Embryonic facial prominence (tissue), 1 donor: ENCODE data around the gene CLCF1.

Experiments
- DNase-seq: peaks from one replicate; pipeline ENCODE4 v3.0.0-alpha.2; 2016; ENCODE audit errors: extremely low spot score

The CLCF1 gene

DNA sequence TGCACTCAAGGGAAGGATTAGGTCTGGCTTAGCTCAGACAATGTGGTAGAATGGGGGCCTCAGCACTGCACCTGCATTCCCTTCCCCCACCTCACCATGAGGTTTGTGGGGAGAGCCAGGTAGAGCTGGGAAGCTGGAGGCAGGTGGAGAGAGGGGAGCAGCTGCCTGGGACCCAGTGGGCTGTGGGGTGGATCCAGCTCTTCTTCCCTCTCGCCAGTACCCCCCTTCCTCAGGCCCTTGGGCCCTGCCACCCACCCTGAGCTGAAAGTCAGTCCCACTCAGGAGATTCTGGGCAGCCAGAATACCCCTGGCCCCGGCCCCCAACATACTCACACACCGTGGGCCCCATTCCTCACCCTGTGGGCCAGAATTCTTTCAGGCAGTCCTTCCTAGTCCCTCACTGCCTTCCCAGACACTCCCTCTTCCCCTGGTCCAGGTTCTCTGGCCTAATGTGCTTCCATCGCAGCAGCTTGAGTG, 17.0 kb downstream of the CLCF1 start:
- no peak for DNase-seq

DNA sequence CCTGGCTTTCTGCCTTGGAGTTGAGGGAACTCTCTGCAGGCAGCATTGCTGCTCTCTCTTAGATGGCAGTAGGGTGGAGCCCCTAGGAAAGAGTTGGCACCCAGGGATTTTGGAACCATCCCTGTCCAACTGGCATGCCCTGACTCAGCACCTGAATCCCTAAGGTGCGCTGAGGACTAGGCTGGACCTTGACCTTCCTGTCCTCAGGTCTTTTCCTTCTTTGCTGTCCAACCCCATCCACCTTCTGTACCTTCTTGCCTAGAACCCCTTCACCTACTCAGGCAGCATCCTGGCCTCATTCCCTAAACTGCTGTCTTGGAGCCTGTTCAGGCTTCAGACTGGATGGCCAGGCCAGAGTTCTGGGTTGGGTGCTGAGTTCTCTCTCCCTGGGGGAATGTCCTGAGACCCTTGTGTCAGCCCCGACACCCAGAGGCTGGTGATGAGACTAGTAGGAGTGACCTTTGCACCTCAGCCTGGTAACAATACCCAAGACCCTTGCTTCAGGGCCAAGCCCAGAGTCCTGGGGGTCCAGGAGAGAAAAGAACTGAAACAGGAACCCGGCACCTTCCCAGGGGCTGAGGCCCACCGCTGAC, 17.5 kb downstream of the CLCF1 start:
- DNase-seq: no peak

DNA sequence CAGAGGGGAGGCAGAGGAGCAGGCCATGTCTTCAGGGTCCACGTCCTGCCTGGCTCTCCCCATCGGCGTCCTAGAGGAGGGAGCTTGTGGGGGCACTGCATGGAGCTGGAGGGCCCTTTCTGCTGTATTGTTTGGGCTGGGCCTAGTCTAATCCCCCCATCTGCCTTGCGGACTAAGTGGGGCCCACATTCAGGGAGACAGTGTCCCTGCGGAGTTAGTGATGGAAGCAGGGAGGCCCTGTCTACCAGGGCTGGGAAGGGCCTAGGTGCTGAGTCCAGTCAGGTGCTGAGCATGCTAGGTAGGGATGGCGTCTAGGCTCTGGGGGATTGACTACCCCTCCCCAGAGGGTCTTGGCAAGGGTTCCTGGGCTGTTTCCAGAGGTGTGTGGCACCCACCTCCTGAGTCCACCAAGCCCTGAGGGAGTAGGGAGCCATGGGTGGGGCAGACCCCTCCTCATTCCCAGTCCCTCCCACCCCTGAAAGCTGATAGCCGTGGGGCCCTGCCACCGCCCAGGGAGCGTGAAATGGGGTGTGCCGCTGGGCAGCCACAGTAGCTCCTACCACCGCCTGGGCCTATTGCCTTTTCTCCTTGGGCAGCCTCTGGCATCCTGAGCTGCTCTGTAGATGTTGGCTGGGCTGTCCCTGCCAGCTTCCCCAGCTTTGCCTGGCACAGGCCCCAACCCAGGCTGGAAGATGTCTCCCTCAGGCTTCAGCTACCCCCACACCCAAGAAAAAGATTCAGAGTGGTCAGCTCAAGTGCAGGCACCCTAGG, 18.2 kb downstream of the CLCF1 start:
- no peak for DNase-seq

DNA sequence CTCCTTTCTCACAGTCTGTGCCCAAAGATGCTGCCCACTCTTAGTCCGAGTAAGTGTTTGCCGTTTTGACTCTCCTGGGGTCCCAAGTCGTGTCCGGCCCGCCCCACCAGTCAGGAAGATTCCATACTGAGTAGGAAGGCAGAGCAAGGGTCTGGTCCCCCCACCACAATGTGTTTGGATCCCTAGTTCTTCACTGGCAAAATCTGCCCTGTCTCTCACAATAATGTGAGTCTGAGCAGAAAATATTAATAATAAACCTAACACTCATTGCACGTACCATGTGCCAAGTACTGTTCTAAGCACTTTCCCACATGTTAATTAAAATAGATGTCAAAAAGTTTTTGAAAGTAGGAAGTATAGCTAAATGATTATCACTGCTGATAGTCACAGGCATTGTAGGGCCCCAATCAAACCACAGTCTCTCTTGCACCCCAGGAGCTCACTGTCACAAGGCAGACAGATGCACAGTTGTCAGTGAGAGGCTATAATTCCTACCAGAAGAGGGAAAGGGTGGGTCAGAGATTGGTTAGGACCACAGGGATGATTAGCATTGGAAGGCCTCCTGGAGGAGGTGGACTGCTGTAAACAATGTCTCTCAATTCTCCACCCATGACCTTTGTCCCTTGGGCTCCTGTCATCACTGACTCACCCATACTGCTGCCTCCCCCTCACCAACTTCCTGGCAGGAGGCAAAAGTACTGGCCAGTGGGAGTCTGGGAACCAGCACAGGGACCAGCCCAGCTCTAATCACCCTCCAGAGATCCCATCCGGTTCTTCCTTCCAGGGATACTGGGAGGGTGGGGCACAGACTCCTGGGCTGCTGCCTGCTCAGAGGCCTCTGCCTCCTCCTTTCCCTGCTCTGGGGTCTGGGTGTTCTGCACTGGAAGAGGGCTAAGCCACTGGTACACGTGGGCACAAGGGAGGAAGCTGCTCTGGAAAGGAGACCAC, 19.0 kb downstream of the CLCF1 start:
- no peak for DNase-seq

- peak; percentile 85 for DNase-seq
These were observed 19.9 kb downstream of the CLCF1 start, which contains the start of gene POLD4 for GRCh38 chr11:67353317-67354074. TSS of gene POLD4 (minus strand) at chr11:67353546. CDS start at chr11:67353399, 147 bp downstream.

- no peak for DNase-seq
These were observed 20.7 kb downstream of the CLCF1 start for GRCh38 chr11:67352546-67353316.

GRCh38 chr11:67351275-67352005, 22.0 kb downstream of the CLCF1 start:
- no peak for DNase-seq

DNA sequence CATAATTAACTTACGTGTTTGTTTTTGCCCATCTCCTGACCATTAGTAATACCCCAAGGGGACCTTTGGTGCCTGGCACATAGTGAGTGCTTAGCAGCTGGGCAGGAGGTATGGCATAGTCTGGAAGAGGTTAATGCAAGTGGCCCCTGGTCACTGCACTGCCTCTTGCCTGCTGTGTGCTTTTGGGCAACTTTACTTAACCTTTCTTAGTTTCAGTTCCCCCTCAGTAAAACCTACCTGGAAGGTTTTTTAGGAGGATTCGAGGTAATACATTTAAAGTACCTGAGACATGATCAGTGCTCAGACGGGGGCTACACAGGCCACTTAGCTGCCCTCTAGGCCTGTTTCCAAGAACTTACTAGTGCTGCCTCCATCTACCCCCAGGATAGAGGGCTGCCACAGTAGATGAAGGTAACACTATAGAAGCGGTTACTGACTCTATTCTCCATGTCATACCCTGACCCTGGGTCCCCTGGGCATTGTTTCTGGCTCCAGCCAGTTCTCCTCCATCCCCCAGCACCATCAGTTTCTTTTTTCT, 23.4 kb downstream of the CLCF1 start:
- DNase-seq: no peak

DNA sequence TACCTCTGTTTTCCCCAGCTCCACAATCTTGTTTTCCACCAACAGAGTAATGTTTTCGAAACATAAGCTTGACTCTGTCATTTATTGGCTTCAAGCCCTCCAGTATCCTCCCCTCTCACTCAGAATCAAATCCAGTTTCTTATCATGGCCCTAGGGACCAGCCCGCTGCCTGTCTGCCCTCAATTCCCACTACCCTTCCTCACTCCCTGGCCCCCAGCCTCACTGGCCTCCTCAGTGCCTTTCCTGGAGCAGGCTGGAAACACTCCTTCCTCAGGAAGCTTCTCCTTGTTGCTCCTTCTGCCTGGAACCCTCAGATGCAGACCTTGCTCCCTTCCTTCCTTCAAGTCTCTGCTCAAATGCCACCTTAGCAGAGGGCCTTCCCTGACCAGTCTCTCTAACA, 23.9 kb downstream of the CLCF1 start:
- no peak for DNase-seq

DNA sequence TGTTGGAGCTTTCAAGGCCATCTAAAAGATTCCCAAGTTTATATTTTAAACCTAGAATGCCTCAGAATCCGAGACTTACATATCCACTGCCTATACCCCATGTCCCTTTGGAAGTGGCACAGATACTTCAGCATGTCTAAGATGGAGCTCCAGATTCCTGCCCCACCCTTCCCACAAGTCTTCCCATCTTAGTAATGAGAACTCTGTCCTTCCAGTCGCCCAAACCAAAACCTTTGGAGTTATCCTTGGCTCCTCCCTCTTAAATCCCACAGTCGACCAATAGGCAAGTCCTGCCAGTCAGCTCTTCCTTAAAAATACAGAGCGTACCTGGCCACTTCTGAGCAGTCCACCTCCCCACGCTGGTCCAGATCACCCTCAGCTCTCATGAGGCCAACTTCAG, 24.4 kb downstream of the CLCF1 start:
- DNase-seq: no peak

DNA sequence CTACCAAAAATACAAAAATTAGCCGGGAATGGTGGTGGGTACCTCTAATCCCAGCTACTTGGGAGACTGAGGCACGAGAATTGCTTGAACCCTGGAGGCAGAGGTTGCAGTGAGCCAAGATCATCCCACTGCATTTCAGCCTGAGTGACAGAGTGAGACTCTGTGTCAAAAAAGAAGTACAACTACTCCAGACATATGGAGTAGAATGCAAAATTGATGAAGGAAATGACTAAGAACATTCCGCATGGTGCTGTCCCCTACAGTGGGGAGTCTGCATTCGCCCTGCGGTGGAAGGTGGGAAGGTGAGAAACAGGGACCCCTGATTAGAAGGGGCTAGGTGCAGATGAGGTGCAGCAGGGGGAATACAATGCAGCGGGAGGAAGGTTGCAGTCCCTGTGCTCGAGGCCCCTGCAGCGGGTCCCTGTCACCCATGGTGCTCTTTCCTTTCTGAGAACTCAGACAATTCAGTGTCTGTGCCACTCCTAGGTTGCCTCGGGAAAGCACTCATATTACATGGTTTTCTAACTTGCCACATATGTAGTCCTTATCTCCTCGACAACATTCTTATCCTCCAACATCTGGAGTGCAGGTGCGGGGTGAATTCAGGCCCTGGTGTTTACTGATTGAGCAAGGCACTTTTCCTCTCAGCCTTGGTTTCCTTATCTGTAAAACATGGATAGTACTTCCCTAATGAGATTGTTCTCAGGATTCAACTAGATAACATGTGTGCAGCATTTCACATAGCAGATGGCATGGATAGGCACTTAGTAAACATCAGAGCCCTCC, 25.2 kb downstream of the CLCF1 start:
- no peak for DNase-seq

- no peak for DNase-seq
These were observed 27.2 kb downstream of the CLCF1 start for GRCh38 chr11:67345920-67346819.

DNA sequence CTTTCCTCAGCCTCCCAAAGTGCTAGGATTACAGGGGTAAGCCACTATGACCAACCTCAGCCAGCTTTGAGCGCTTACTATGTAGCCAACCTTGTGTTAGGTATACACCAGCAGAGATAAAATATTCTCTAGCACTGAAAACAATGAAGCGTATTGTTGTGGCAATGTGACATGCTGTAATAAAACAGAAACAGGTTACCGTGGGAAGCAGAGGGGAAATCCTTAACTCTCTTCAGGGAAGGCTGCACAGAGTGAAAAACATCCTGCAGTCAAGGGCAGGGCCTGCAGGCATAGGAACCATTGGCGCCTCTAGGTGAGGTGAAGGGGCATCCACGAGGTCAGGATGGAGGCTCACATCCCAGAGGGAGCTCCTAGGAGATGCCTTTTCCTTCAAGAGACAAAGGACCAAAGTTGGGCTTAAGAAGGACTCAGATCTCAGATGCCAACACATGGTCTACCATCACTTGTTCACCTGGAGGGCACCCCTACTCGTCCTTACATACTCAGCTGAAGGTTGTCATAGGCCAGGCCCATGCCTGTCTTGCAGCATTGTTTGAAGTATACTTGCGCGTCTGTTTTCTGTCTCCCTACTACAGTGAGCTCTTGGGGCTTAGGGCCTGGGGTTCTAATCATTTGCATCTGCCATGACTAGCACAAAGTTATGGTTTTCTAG, 28.0 kb downstream of the CLCF1 start:
- no peak for DNase-seq

DNA sequence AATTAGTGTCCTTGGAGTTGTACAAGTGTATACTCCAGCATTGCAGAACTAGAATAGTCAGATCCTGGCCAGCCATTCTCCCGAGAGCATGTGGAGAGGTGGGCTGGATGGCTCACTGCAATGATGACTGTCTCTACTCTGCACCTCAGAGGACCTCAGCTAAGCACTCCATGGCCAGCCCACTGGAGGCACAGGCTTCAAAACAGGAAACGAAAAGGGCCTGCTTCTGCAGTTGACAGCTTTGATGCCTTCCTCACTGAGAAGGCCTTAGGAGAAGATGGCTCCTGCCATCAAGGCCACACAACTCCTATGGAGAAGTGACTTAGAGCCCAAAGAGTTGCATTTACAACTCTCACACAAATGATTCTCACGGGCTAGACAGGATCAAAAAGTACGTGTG, 29.1 kb downstream of the CLCF1 start:
- no peak for DNase-seq

DNA sequence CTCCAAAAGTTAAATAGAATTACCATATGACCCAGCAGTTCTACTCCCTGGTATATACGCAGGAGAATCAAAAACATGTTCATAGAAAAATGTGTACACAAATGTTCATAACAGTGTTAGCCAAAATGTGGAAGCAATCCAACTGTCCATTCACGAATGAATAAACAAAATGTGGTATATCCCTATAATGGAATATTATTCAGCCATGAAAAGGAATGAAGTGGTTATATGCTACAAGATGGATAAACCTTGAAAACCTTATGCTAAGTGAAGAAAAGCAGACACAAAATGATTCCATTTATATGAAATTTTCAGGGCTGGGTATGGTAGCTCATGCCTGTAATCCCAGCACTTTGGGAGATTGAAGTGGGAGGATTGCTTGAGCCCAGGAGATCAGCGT, 36.1 kb downstream of the CLCF1 start:
- no peak for DNase-seq

DNA sequence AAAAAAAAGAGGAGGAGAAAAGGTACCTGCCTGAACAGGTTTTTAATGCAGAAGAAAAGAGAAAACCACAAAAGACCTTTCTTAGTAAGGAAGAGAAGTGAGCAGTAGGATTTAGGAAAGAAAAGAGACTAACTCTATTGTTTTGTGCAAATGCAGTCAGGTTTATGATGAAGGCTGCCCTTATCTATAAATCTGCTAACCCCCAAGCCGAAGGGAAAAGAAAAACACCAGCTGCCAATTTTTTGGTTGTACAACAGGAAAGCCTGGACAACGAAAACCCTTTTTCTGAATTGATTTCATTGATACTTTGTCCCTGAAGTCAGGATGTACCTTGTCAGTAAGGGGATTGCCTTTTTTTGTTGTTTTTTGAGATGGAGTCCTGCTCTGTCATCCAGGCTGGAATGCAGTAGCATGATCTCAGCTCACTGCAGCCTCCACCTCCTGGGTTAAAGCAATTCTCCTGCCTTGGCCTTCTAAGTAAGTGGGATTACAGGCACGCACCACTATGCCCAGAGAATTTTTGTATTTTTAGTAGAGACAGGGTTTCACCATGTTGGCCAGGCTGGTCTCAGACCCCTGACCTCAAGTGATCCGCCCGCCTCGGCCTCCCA, 41.2 kb downstream of the CLCF1 start:
- no peak for DNase-seq

DNA sequence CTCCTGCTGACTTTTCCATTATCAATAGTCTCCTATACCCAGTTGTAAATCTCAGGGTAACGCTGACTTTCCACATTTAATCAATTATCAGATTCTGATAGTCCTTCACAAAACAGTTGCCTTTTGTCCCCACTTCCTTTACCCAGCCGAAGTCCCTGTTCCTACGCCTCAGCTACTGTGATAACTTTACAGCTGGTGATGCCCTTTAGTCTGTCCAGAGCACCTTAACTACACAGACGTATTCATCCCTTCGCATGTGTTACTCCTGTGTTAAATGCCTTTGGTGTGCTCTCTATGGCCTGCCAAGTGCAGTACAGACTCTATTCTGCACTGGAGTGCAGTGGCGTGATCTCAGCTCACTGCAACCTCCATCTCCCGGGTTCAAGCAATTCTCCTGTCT, 49.9 kb downstream of the CLCF1 start:
- no peak for DNase-seq
